K562 (cell line): ENCODE results near the gene ABCC10. TPM values are rescaled to one million over a fixed set of nuclear protein-coding genes. Genes with fewer than 3 reads are reported as not detected.
A peak's percentile ranks its signal among the peaks of the same experiment; 100 is the strongest.

ENCODE experiments used
- ATAC-seq: fragments of 200-7000 bp; cut with Tn5 transposase; 3 replicates; pipeline ENCODE4 v1.9.1; 2020; ENCODE audit warnings: moderate library complexity
- BruUV-seq: library from RNA; stranded (reverse); fragments of 400-500 nt; replicated peaks from 2 replicates; lab custom pipeline; 2021; lab: Mats Ljungman, UMichigan
- CTCF ChIA-PET: fragments of 300-600 bp; formaldehyde crosslinking; extraction: SDS; loops from one replicate; lab custom pipeline; 2021; ENCODE audit warnings: low intra/inter-chr PET ratio; lab: Yijun Ruan, JAX
- POLR2A ChIA-PET: fragments of 300-600, 350-650 bp; sonication (Branson Sonifier 250); formaldehyde crosslinking; extraction: SDS; loops from one replicate; lab custom pipeline; 2021; ENCODE audit warnings: antibody characterized with exemption, inconsistent platforms; lab: Yijun Ruan, JAX
- DNase-seq, 4 experiments: peaks; one replicate each; pipeline versions ENCODE4 v3.0.0 to v3.0.0-alpha.2; 2011 to 2018; ENCODE audit warnings: low spot score in 3 of 4, mixed read lengths in 3 of 4; ENCODE audit errors: extremely low read depth in 1 of 4
- FAIRE-seq: peaks from 2 replicates; lab custom pipeline; 2011; peaks lifted over from hg19 to GRCh38; lab: Jason Lieb, UNC
- H2AFZ ChIP-seq: 2 replicates; pipeline ENCODE4 v1.6.0; 2011; ENCODE audit warnings: low read depth, low read length, control low read depth, inconsistent platforms
- H3K27ac ChIP-seq: fragments of 200-600 bp; 3 replicates; pipeline ENCODE4 v1.8.0; 2011; ENCODE audit warnings: low read depth, mild to moderate bottlenecking, control low read depth, inconsistent platforms, low read length, moderate library complexity, mixed read lengths; ENCODE audit errors: extremely low read depth
- H3K27me3 ChIP-seq, 2 experiments: fragments of 300-600 bp in 1 of 2; 2 replicates in 1 of 2; 3 replicates in 1 of 2; pipeline versions ENCODE4 v1.6.0 to v1.8.0; 2011; ENCODE audit warnings: inconsistent platforms in 2 of 2, low read length in 2 of 2, mild to moderate bottlenecking in 1 of 2, mixed read lengths in 1 of 2, moderate library complexity in 1 of 2; ENCODE audit not compliant: control insufficient read depth in 2 of 2, insufficient read depth in 2 of 2
- H3K36me3 ChIP-seq: fragments of 300-600 bp; 3 replicates; pipeline ENCODE4 v1.8.0; 2011; ENCODE audit warnings: mild to moderate bottlenecking, low read length, inconsistent platforms; ENCODE audit not compliant: control insufficient read depth, insufficient read depth
- H3K4me1 ChIP-seq, 2 experiments: fragments of 200-600 bp in 1 of 2; replicated peaks in 1 of 2; 2 replicates in 1 of 2; 3 replicates in 1 of 2; pipeline versions ENCODE4 v1.5.1 to v1.8.0; 2011; ENCODE audit warnings: inconsistent platforms in 2 of 2, low read length in 2 of 2, mild to moderate bottlenecking in 1 of 2, mixed read lengths in 1 of 2, moderate library complexity in 1 of 2; ENCODE audit not compliant: control insufficient read depth in 2 of 2, insufficient read depth in 2 of 2
- H3K4me2 ChIP-seq: 2 replicates; pipeline ENCODE4 v1.6.1; 2011; ENCODE audit warnings: low read length, control low read depth, inconsistent platforms, mixed read lengths; ENCODE audit not compliant: insufficient read depth
- H3K4me3 ChIP-seq: fragments of 200-600 bp; sonication (generic), shearing (Covaris generic); 2 replicates; pipeline ENCODE4 v1.5.1; 2016; ENCODE audit warnings: control low read depth, inconsistent platforms
- H3K79me2 ChIP-seq: fragments of 200-600 bp; 3 replicates; pipeline ENCODE4 v1.8.0; 2011; ENCODE audit warnings: low read length, inconsistent platforms; ENCODE audit not compliant: control insufficient read depth, insufficient read depth
- H3K9ac ChIP-seq, 2 experiments: 2 replicates each; pipeline versions ENCODE4 v1.6.0 to v1.6.1; 2011; ENCODE audit warnings: low read depth in 2 of 2, low read length in 2 of 2, control low read depth in 1 of 2, inconsistent platforms in 1 of 2, mild to moderate bottlenecking in 1 of 2, mixed read lengths in 1 of 2; ENCODE audit not compliant: insufficient read depth in 1 of 2
- H3K9me1 ChIP-seq: one replicate; pipeline ENCODE4 v1.6.0; 2011; ENCODE audit warnings: inconsistent platforms, mild to moderate bottlenecking, low read length, moderate library complexity; ENCODE audit not compliant: control insufficient read depth, insufficient read depth
- H3K9me3 ChIP-seq: replicated peaks from 2 replicates; pipeline ENCODE4 v1.5.1; 2011; ENCODE audit warnings: low read depth, low read length, inconsistent platforms; ENCODE audit not compliant: control insufficient read depth, insufficient read depth
- H4K20me1 ChIP-seq: replicated peaks from 2 replicates; pipeline ENCODE4 v1.6.1; 2011; ENCODE audit warnings: low read length, inconsistent platforms, mixed read lengths; ENCODE audit not compliant: control insufficient read depth, insufficient read depth
- CBX8 ChIP-seq: fragments of 200-600 bp; sonication (generic); IDR thresholded peaks from 2 replicates; pipeline ENCODE4 v1.6.1; 2012; ENCODE audit warnings: borderline replicate concordance, mixed run types, low read depth, mild to moderate bottlenecking, moderate library complexity, mixed read lengths, low read length, control low read depth, inconsistent platforms; ENCODE audit not compliant: poor library complexity, severe bottlenecking; ENCODE audit errors: extremely low read depth
- ESRRA ChIP-seq: fragments of 450-650 bp; IDR thresholded peaks from 2 replicates; pipeline ENCODE4 v1.6.1; 2014; ENCODE audit warnings: low read depth, mild to moderate bottlenecking, moderate library complexity, borderline replicate concordance
- HDAC3 ChIP-seq: fragments of 450-650 bp; IDR thresholded peaks from 2 replicates; pipeline ENCODE4 v1.6.1; 2018; ENCODE audit warnings: borderline replicate concordance, mild to moderate bottlenecking, moderate library complexity; ENCODE audit not compliant: partially characterized antibody
- PRPF4 ChIP-seq: fragments of 200-400 bp; formaldehyde crosslinking; IDR thresholded peaks from one replicate; pipeline ENCODE4 v1.6.1; 2017; ENCODE audit warnings: low read length, low read depth, mild to moderate bottlenecking; ENCODE audit not compliant: insufficient read depth, poor library complexity, severe bottlenecking
- TAL1 ChIP-seq: fragments of 450-650 bp; IDR thresholded peaks from 2 replicates; pipeline ENCODE4 v1.6.1; 2016; ENCODE audit warnings: mild to moderate bottlenecking
- ZC3H8 ChIP-seq: fragments of 450-650 bp; IDR thresholded peaks from 2 replicates; pipeline ENCODE4 v1.6.1; 2017
- ZNF41 ChIP-seq: fragments of 250-450 bp; sonication (Bioruptor Pico); conservative IDR thresholded peaks from 2 replicates; pipeline ENCODE4 v1.4.0; 2020; ENCODE audit warnings: mild to moderate bottlenecking
- WGBS: fragments of 100-300 bp; shearing (Covaris generic); methylation state at CpG from one replicate; pipeline ENCODE4 v1.1.6; 2016; ENCODE audit warnings: low coverage, mixed read lengths; ENCODE audit not compliant: insufficient coverage; ENCODE audit errors: missing lambda C conversion rate; 5-methylcytosine and 5-hydroxymethylcytosine counted together
- in situ Hi-C: fragments of 300-500 bp; cut with MboI; formaldehyde crosslinking; loops from 4 replicates; pipeline ENCODE4 v1.15.0; 2018; ENCODE audit warnings: inconsistent platforms, mixed read lengths
- intact Hi-C: fragments of 100-400 bp; cut with micrococcal nuclease; formaldehyde crosslinking; loops from 2 replicates; pipeline ENCODE4 v1.14.2; 2022
- polyA plus RNA-seq, 8 experiments: library from polyadenylated mRNA; depleted of rRNA in 4 of 8; stranded (reverse) in 5 of 8; unstranded in 3 of 8; fragments of >200 nt; fragmentation: Nextera tagmentation in 2 of 8; fragmentation: Illumina TruSeq in 1 of 8; extraction: Ambion mirVana in 2 of 8; extraction: Trizol in 1 of 8; gene quantifications; 2 replicates each; pipeline versions ENCODE4 v1.2.1 to v1.2.3, GENCODE V29; 2011 to 2014; ENCODE audit warnings: inconsistent platforms in 1 of 8, missing spikeins in 1 of 8
- total RNA-seq, 7 experiments: library from RNA; depleted of rRNA in 6 of 7; stranded (reverse); fragments of >200 nt in 6 of 7; fragmentation: Illumina TruSeq in 2 of 7; extraction: Trizol in 2 of 7; gene quantifications; 2 replicates each; pipeline versions ENCODE4 v1.2.1 to v1.2.3, GENCODE V29; 2011 to 2021; ENCODE audit warnings: low replicate concordance in 1 of 7

ABCC10 gene
- total and polyA plus RNA-seq, 9 of the 15 experiments (the other 6 are each of a cell fraction or from before 2014, with no cell fraction given), result 2.4 to 29.1 (median 13.7) TPM

DNA sequence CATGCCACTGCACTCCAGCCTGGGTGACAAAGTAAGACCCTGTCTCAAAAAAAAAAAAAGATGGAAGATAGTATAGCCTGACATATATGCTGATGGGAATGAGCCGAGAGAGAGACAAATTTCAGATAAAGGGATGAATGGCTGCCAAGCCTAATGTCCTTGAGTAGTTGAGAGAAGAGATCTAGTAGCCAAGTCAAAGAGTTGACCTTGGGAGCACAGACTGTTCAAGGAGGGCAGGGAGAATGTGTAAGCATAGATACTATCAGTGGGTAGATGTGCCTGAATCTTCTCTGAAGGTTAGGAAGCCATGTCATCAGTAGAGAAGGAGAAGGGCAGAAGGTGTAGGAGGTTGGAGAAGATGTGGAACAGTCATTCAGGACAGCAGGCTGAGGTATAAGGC is 20.0 kb upstream of the ABCC10 start:
- in situ Hi-C loops (no loop called here), intact Hi-C loops (no loop called here)
- Histone ChIP-seq H3K9me3 (no peaks in the 10 kb centered on the region), H3K4me3 (no peak overlapping the region), H3K27ac (no peak overlapping the region), H4K20me1 (no peaks in the 10 kb centered on the region), H2AFZ (no peak overlapping the region), H3K4me1 (peaks cover 0 to under 1% of the 10 kb centered on the region in 2 experiments; a peak in 1 of 5 replicates), H3K9me1 (no peaks in the 10 kb centered on the region), H3K36me3 (no peaks in the 10 kb centered on the region), H3K79me2 (no peaks in the 10 kb centered on the region), H3K4me2 (no peak overlapping the region), H3K9ac (no peak overlapping the region), H3K27me3 (peaks cover 14 to 22% of the 10 kb centered on the region in 2 experiments; a peak in 4 of 5 replicates)
- no peak for TF ChIP-seq PRPF4
- TF ChIP-seq ZNF41, result no peak
- TF ChIP-seq ESRRA, result peak; percentile 79; the same call in 1 of the 2 replicates
- no peak for TF ChIP-seq HDAC3
- TF ChIP-seq CBX8, result no peak
- no peak for TF ChIP-seq TAL1
- TF ChIP-seq ZC3H8, result no peak
- 0% methylated on average over 1 of the region's 1 CpG for WGBS
- POLR2A ChIA-PET, result no interaction called here
- CTCF ChIA-PET, result no interaction called here
- DNase-seq, result no peak
- FAIRE-seq, result no peak
- BruUV-seq, result no TSS peak
- ATAC-seq, result no peak
